Parathyroid adenoma (tissue), 2 donors: ENCODE results near the gene EIF2S2.

ENCODE experiments used
- H2AFZ ChIP-seq: fragments of 300-600 bp; sonication (generic); one replicate; pipeline ENCODE4 v1.7.0; 2017; ENCODE audit warnings: antibody characterized with exemption, mild to moderate bottlenecking
- H3K27ac ChIP-seq: fragments of 300-600 bp; sonication (generic); one replicate; pipeline ENCODE4 v1.7.0; 2017
- H3K27me3 ChIP-seq: fragments of 300-600 bp; sonication (generic); one replicate; pipeline ENCODE4 v1.7.0; 2017; ENCODE audit warnings: low read length; ENCODE audit not compliant: control insufficient read depth, insufficient read depth
- H3K36me3 ChIP-seq: fragments of 300-600 bp; sonication (generic); one replicate; pipeline ENCODE4 v1.7.0; 2017; ENCODE audit warnings: low read length; ENCODE audit not compliant: control insufficient read depth, insufficient read depth
- H3K4me1 ChIP-seq: fragments of 300-600 bp; sonication (generic); one replicate; pipeline ENCODE4 v1.7.0; 2017; ENCODE audit warnings: control low read depth
- H3K4me2 ChIP-seq: fragments of 300-600 bp; sonication (generic); one replicate; pipeline ENCODE4 v1.7.0; 2017; ENCODE audit warnings: low read length
- H3K4me3 ChIP-seq: fragments of 300-600 bp; sonication (generic); one replicate; pipeline ENCODE4 v1.7.0; 2017; ENCODE audit warnings: low read depth, low read length
- H3K79me2 ChIP-seq: fragments of 300-600 bp; sonication (generic); one replicate; pipeline ENCODE4 v1.7.0; 2017; ENCODE audit warnings: control low read depth
- H3K9ac ChIP-seq: fragments of 300-600 bp; sonication (generic); one replicate; pipeline ENCODE4 v1.7.0; 2017; ENCODE audit warnings: mild to moderate bottlenecking
- H3K9me3 ChIP-seq: fragments of 300-600 bp; sonication (generic); one replicate; pipeline ENCODE4 v1.7.0; 2017; ENCODE audit warnings: low read length; ENCODE audit not compliant: control insufficient read depth
- CTCF ChIP-seq: fragments of 300-600 bp; sonication (generic); IDR thresholded peaks from one replicate; pipeline ENCODE4 v1.7.0; 2017; ENCODE audit warnings: antibody characterized with exemption, mild to moderate bottlenecking
- donor health status: primary hyperparathyroidism.

The EIF2S2 gene

GRCh38 chr20:34091637-34092200, 20.3 kb downstream of the EIF2S2 start:
- no peaks in the 10 kb centered on the region for H3K36me3 ChIP-seq

GRCh38 chr20:34090645-34091044, 21.4 kb downstream of the EIF2S2 start:
- no peak overlapping the region for H3K4me2 ChIP-seq
- no peaks in the 10 kb centered on the region for H3K27me3 ChIP-seq
- H3K36me3 ChIP-seq, result no peaks in the 10 kb centered on the region
- H3K9ac ChIP-seq, result no peak overlapping the region
- H3K4me1 ChIP-seq, result no peaks in the 10 kb centered on the region
- no peaks in the 10 kb centered on the region for H3K9me3 ChIP-seq
- H3K79me2 ChIP-seq, result no peaks in the 10 kb centered on the region
- H2AFZ ChIP-seq, result no peak overlapping the region
- no peak overlapping the region for H3K27ac ChIP-seq
- TF ChIP-seq CTCF, result no peak
- H3K4me3 ChIP-seq, result no peak overlapping the region

More at GRCh38 chr20:34091637-34092200, 20.3 kb downstream of the EIF2S2 start:
- no peak overlapping the region for H3K9ac ChIP-seq
- no peak overlapping the region for H3K4me2 ChIP-seq
- TF ChIP-seq CTCF, result no peak
- H3K27me3 ChIP-seq, result no peaks in the 10 kb centered on the region
- H3K4me3 ChIP-seq, result no peak overlapping the region
- H3K79me2 ChIP-seq, result no peaks in the 10 kb centered on the region
- H2AFZ ChIP-seq, result no peak overlapping the region
- H3K9me3 ChIP-seq, result no peaks in the 10 kb centered on the region
- no peaks in the 10 kb centered on the region for H3K4me1 ChIP-seq
- no peak overlapping the region for H3K27ac ChIP-seq

GRCh38 chr20:34089655-34090345, 22.2 kb downstream of the EIF2S2 start:
- H3K4me2 ChIP-seq, result no peak overlapping the region
- H3K4me3 ChIP-seq, result no peak overlapping the region
- no peak overlapping the region for H3K27ac ChIP-seq
- H2AFZ ChIP-seq, result no peak overlapping the region
- H3K79me2 ChIP-seq, result peaks cover 3% of the 10 kb centered on the region
- no peaks in the 10 kb centered on the region for H3K27me3 ChIP-seq
- H3K4me1 ChIP-seq, result peaks cover under 1% of the 10 kb centered on the region
- H3K9me3 ChIP-seq, result no peaks in the 10 kb centered on the region
- no peak overlapping the region for H3K9ac ChIP-seq
- no peak for TF ChIP-seq CTCF
- H3K36me3 ChIP-seq, result no peaks in the 10 kb centered on the region

GRCh38 chr20:34089175-34089479, 22.9 kb downstream of the EIF2S2 start:
- no peak overlapping the region for H3K4me2 ChIP-seq
- no peaks in the 10 kb centered on the region for H3K36me3 ChIP-seq
- no peak overlapping the region for H3K4me3 ChIP-seq
- peaks cover 5% of the 10 kb centered on the region for H3K79me2 ChIP-seq
- H3K9ac ChIP-seq, result no peak overlapping the region
- no peak overlapping the region for H2AFZ ChIP-seq
- H3K4me1 ChIP-seq, result peaks cover 6% of the 10 kb centered on the region
- no peak for TF ChIP-seq CTCF
- no peak overlapping the region for H3K27ac ChIP-seq
- H3K9me3 ChIP-seq, result no peaks in the 10 kb centered on the region
- H3K27me3 ChIP-seq, result no peaks in the 10 kb centered on the region
